ENCODE data around the gene AMH.

DNA sequence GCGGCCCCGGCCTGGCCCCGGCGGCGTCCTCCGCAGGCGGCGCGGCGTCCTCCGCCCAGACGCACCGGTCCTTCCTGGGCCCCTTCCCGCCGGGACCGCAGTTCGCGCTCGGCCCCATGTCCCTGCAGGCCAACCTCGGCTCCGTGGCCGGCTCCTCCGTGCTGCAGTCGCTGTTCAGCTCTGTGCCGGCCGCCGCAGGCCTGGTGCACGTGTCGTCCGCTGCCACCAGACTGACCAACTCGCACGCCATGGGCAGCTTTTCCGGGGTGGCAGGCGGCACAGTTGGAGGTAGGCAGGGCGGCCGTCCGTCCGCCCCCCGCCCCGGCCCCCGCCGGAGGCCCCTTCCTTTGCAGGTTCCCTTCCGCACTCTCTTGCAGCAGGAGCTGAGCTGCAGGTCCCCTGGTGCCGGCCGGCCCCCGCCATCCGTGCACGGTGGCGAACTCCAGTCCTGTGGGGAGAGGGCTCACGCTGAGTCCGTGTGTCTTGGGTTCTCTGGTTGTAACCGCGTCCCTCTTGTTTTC, 22.2 kb upstream of the AMH start:
- TF ChIP-seq, protein P1, sequence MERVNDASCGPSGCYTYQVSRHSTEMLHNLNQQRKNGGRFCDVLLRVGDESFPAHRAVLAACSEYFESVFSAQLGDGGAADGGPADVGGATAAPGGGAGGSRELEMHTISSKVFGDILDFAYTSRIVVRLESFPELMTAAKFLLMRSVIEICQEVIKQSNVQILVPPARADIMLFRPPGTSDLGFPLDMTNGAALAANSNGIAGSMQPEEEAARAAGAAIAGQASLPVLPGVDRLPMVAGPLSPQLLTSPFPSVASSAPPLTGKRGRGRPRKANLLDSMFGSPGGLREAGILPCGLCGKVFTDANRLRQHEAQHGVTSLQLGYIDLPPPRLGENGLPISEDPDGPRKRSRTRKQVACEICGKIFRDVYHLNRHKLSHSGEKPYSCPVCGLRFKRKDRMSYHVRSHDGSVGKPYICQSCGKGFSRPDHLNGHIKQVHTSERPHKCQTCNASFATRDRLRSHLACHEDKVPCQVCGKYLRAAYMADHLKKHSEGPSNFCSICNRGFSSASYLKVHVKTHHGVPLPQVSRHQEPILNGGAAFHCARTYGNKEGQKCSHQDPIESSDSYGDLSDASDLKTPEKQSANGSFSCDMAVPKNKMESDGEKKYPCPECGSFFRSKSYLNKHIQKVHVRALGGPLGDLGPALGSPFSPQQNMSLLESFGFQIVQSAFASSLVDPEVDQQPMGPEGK (tag by site-specific recombination; IDR thresholded peaks at IDR 0.05) = no peak
- TF ChIP-seq, protein P2, sequence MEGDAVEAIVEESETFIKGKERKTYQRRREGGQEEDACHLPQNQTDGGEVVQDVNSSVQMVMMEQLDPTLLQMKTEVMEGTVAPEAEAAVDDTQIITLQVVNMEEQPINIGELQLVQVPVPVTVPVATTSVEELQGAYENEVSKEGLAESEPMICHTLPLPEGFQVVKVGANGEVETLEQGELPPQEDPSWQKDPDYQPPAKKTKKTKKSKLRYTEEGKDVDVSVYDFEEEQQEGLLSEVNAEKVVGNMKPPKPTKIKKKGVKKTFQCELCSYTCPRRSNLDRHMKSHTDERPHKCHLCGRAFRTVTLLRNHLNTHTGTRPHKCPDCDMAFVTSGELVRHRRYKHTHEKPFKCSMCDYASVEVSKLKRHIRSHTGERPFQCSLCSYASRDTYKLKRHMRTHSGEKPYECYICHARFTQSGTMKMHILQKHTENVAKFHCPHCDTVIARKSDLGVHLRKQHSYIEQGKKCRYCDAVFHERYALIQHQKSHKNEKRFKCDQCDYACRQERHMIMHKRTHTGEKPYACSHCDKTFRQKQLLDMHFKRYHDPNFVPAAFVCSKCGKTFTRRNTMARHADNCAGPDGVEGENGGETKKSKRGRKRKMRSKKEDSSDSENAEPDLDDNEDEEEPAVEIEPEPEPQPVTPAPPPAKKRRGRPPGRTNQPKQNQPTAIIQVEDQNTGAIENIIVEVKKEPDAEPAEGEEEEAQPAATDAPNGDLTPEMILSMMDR (tag by site-specific recombination; IDR thresholded peaks at IDR 0.05) = no peak
- TF ChIP-seq ZNF140 (tag by site-specific recombination; IDR thresholded peaks at IDR 0.05) (no peak), ZNF138 (tag by site-specific recombination; IDR thresholded peaks at IDR 0.05; ENCODE audit: borderline replicate concordance) (no peak), ZNF629 (tag by site-specific recombination; IDR thresholded peaks at IDR 0.05) (no peak), ZNF670 (tag by site-specific recombination; IDR thresholded peaks at IDR 0.05; ENCODE audit: low read depth) (no peak)

Measured in HEK293 (cell line).